Esophagus squamous epithelium (tissue), 4 donors: ENCODE results near the gene GSTM2.

ENCODE experiments used
- CTCF ChIP-seq, 6 experiments: fragments of 450-650 bp in 4 of 6; fragments of 200-600 bp in 2 of 6; sonication (generic) in 2 of 6; IDR thresholded peaks; one replicate each; pipeline ENCODE4 v1.5.1; 2016 to 2019; ENCODE audit warnings: antibody characterized with exemption in 6 of 6, mild to moderate bottlenecking in 4 of 6, moderate library complexity in 4 of 6
- POLR2A ChIP-seq, 4 donors: fragments of 450-650 bp; IDR thresholded peaks; one replicate each; pipeline ENCODE4 v1.6.1; 2017; ENCODE audit warnings: antibody characterized with exemption in 4 of 4, mild to moderate bottlenecking in 4 of 4, moderate library complexity in 3 of 4

DNA sequence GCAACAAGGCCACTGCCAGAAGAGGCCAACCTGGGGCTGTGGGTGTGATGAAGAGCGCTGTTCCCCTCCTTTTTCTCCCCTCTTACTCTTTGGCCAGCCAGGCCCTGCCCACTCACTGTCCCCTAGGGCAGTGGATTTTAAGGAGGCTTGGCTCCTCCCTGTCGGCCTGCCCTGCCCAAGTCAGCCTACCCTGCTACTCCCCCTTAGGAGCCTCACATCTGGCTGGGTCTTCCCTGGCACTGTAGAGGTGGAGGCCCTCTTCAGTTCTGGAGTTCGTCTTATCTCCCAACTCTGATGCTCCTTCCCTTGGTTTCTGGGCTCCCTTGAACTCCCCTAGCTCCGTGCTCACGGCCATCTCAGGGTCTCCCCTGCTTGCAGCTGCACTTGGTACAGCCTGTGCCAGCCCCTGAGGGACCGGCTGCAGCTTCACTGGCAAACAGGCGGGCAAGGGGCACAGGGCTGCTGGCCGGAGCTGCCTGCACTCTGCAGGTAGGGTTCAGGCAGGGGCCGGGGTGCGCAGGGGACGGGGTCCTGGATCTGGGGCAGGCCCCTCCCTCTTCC, 44.2 kb upstream of the GSTM2 start:
- TF ChIP-seq CTCF (IDR thresholded peaks at IDR 0.05) (no peak), POLR2A (IDR thresholded peaks at IDR 0.05) (no peak)
